LNCAP (cell line): ENCODE results near the gene LIN7B.

Source experiments
- TF ChIP-seq, protein P1 (sequence below): fragments of 450-650 bp; IDR thresholded peaks from 2 replicates; pipeline ENCODE4 v1.5.1; 2017; ENCODE audit warnings: mild to moderate bottlenecking

LIN7B gene

DNA sequence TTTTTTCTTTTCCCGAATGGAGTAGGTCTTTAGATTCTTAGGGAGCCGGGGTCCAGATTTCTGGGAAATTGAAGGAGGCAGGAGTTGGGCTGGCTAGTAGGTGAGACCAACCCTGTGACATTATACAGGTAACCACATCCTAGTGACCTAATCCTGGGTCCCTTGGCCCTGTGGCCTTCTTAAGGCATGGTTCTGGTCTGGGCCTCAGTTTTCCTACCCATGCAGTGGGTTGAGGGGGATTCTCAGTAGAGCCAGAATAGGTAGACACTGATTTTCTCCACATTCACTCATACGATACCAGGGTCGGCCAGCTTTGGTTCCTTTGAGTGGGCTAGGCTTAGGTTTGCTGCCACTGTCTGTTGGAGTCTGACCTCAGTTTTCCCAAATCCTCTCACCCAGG is 12.4 kb downstream of the LIN7B start:
- TF ChIP-seq, protein P1, sequence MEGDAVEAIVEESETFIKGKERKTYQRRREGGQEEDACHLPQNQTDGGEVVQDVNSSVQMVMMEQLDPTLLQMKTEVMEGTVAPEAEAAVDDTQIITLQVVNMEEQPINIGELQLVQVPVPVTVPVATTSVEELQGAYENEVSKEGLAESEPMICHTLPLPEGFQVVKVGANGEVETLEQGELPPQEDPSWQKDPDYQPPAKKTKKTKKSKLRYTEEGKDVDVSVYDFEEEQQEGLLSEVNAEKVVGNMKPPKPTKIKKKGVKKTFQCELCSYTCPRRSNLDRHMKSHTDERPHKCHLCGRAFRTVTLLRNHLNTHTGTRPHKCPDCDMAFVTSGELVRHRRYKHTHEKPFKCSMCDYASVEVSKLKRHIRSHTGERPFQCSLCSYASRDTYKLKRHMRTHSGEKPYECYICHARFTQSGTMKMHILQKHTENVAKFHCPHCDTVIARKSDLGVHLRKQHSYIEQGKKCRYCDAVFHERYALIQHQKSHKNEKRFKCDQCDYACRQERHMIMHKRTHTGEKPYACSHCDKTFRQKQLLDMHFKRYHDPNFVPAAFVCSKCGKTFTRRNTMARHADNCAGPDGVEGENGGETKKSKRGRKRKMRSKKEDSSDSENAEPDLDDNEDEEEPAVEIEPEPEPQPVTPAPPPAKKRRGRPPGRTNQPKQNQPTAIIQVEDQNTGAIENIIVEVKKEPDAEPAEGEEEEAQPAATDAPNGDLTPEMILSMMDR: no peak

GRCh38 chr19:49127674-49128544 is 13.7 kb downstream of the LIN7B start:
- TF ChIP-seq, protein P1: no peak

DNA sequence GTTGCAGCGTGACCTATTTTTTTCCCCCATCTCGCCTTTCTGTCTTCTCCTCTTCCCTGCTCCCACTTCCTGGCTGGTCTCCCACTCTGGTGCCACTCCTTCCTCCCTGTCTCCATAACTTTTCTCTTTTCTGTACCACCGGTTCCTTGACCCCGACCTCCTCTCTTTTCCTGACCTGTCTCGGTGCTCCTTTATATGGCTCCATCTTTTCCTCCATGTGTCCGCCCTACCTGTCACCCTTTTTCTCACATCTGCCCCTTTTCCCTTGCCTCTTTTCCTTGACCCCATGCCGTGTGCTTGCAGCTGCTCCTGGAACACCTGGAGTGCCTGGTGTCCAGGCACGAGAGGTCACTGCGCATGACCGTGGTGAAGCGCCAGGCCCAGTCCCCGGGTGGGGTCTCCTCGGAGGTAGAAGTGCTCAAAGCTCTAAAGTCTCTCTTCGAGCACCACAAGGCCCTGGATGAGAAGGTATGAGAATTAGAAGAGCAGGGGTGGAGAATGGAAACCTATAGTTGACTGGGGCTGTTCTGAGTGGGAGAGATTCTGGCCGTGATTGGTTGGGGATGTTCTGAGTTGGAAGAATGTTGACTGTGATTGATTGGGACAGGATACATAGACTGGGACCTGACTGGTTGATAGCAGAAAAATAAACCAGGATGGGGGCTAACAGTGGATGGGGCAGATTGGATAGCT is 14.5 kb downstream of the LIN7B start:
- TF ChIP-seq, protein P1: no peak

DNA sequence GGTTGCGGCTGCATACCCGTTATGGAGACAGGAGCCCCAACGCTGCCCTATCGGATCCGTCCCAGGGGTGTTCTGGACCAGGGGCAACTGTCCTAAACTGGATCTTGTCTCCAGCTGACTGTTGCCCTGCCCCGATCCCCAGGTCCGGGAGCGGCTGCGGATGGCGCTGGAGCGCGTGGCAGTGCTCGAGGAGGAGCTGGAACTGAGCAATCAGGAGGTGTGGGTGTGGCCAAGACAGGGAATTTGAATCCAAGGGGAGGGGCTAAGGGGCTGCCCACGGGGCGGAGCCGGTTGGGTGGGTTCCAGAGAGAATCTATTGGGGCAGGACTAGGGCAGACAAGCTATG is 15.0 kb downstream of the LIN7B start:
- TF ChIP-seq, protein P1: no peak

GRCh38 chr19:49130325-49130724 is 16.2 kb downstream of the LIN7B start:
- TF ChIP-seq, protein P1: no peak

DNA sequence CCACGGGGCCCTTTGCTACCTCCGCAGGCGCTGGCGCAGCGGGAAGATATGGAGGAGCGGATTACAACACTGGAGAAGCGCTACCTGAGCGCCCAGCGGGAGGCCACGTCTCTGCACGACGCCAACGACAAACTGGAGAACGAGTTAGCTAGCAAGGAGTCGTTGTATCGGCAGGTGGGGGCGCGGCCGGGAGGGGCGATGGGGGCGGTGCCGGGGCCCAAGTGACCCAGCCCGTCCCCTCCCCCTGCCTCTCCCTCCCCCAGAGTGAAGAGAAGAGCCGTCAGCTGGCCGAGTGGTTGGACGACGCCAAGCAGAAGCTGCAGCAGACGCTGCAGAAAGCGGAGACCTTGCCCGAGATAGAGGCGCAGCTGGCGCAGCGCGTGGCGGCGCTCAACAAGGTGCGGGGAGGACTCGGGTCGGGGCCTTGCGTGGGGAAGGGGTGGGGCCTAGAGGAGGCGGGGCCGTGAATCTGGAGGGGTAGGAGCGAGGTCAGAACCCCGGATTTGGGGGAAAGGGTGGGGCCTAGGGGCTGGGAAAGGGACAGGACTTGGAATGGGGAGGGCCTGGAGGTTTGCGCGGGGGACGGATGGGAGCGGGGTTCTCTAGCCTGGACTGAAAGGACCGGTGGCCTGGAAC is 18.9 kb downstream of the LIN7B start:
- TF ChIP-seq, protein P1: no peak

GRCh38 chr19:49133621-49134454 is 19.7 kb downstream of the LIN7B start:
- TF ChIP-seq, protein P1: no peak
